ENCODE measurements around the gene RFX3. TPM values are rescaled to one million over a fixed set of nuclear protein-coding genes. Genes with fewer than 3 reads are reported as not detected.

Gene RFX3
- total RNA-seq, 1 donor from 2014 or later = 12.1 TPM

DNA sequence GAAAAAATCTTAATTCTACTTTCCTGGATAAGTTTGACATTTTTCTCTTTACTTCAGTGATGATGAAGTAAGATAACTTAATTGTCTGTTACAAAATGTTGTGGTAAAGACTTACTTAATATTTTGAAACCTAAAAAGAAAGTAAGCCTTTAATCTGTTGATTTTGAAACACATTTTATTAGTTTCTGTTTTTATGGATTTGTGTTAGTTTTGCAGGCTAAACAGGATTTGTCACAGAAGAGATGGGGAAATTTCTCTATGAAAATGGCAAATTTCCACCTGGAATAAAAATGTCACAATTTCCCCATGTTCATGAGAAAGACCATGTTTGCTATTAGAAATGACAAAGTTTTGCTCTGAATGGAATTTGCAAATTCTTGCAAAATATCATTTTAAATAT lies 237.1 kb downstream of the RFX3 start:
- no peak overlapping the region for H3K4me3 Mint-ChIP-seq (ENCODE audit: unreplicated experiment)
- DNase-seq (ENCODE audit: low read depth) = no peak
- TF ChIP-seq, protein P1, sequence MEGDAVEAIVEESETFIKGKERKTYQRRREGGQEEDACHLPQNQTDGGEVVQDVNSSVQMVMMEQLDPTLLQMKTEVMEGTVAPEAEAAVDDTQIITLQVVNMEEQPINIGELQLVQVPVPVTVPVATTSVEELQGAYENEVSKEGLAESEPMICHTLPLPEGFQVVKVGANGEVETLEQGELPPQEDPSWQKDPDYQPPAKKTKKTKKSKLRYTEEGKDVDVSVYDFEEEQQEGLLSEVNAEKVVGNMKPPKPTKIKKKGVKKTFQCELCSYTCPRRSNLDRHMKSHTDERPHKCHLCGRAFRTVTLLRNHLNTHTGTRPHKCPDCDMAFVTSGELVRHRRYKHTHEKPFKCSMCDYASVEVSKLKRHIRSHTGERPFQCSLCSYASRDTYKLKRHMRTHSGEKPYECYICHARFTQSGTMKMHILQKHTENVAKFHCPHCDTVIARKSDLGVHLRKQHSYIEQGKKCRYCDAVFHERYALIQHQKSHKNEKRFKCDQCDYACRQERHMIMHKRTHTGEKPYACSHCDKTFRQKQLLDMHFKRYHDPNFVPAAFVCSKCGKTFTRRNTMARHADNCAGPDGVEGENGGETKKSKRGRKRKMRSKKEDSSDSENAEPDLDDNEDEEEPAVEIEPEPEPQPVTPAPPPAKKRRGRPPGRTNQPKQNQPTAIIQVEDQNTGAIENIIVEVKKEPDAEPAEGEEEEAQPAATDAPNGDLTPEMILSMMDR (IDR thresholded peaks at IDR 0.05; ENCODE audit: insufficient read depth, low read depth, low read length) = no peak
- TF ChIP-seq EZH2 (IDR thresholded peaks at IDR 0.05; ENCODE audit: insufficient read depth, low read length) = no peak

DNA sequence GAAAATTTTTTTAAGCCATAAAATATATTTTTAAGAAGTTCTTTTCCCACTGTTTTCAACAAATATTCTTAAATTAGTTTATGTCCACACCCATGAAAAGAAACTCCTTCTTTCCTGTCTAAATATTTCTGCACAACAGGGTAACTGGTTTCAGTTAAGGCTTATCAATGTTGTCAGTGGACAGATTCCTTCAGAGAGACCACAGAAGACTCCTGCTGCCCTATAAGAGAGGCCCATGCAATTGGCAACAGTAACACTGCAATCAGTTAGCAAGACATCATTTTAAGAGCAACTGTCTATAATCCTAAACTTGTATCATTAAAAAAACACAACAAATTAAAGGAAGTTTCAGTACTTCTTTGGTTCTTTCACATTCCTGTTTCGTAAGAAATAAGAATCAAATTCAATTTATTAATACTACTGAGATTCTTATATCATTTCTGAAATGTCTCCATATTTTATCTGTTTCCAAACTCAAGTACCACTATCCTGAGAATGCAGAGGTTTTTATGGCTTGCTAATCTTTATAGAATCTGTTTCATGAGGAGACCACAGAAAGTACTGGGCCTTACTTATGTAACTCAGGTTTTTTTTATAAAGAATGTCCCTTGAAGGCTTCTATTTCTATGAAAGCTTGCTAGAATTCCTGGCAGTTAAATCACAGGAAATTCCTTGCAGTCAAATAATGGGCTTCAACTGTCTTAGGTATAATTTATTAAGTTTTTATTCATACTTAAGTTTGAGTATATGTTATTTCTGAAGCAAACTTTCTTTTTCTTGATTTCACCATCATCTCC lies 240.2 kb downstream of the RFX3 start:
- no peaks in the 10 kb centered on the region for H3K9me3 ChIP-seq (ENCODE audit: insufficient read depth, low read depth, low read length)
- peaks cover 2% of the 10 kb centered on the region for H3K4me1 Mint-ChIP-seq (ENCODE audit: low read depth, unreplicated experiment)
- peak; percentile 71 for DNase-seq (ENCODE audit: low read depth)
- H3K4me1 ChIP-seq (ENCODE audit: insufficient read depth, low read length) = no peaks in the 10 kb centered on the region
- no peak overlapping the region for H3K9ac ChIP-seq (ENCODE audit: low read length)
- no peak for FAIRE-seq
- TF ChIP-seq, protein P1 (IDR thresholded peaks at IDR 0.05; ENCODE audit: insufficient read depth, low read depth, low read length) = no peak
- no peak for TF ChIP-seq EZH2 (IDR thresholded peaks at IDR 0.05; ENCODE audit: insufficient read depth, low read length)
- no peaks in the 10 kb centered on the region for H3K36me3 ChIP-seq (ENCODE audit: insufficient read depth, low read length)
- no peak overlapping the region for H3K4me3 Mint-ChIP-seq (ENCODE audit: unreplicated experiment)
- H3K4me3 ChIP-seq (ENCODE audit: insufficient read depth, low read depth, low read length) = no peak overlapping the region
- H2AFZ ChIP-seq (ENCODE audit: low read depth, low read length) = no peak overlapping the region
- H3K36me3 Mint-ChIP-seq (ENCODE audit: low read depth, unreplicated experiment) = peaks cover 17% of the 10 kb centered on the region
- H3K27ac Mint-ChIP-seq (ENCODE audit: unreplicated experiment) = no peak overlapping the region
- no peak overlapping the region for H3K4me2 ChIP-seq (ENCODE audit: low read length)
- peaks cover 5% of the 10 kb centered on the region for H3K9me3 Mint-ChIP-seq (ENCODE audit: unreplicated experiment)
- no peak overlapping the region for H3K27ac ChIP-seq (ENCODE audit: low read depth, low read length)
- H3K79me2 ChIP-seq (ENCODE audit: insufficient read depth, low read length) = no peaks in the 10 kb centered on the region
- no peaks in the 10 kb centered on the region for H3K27me3 Mint-ChIP-seq (ENCODE audit: low read depth, unreplicated experiment)
- H4K20me1 ChIP-seq (ENCODE audit: insufficient read depth, low read length) = no peaks in the 10 kb centered on the region
- no peaks in the 10 kb centered on the region for H3K27me3 ChIP-seq (ENCODE audit: insufficient read depth, low read length)

More for the DNA sequence above, 237.1 kb downstream of the RFX3 start:
- Histone ChIP-seq H3K27me3 (ENCODE audit: insufficient read depth, low read length) (no peaks in the 10 kb centered on the region), H3K9me3 (ENCODE audit: insufficient read depth, low read depth, low read length) (no peaks in the 10 kb centered on the region), H3K4me1 (ENCODE audit: insufficient read depth, low read length) (no peaks in the 10 kb centered on the region), H3K27ac (ENCODE audit: low read depth, low read length) (no peak overlapping the region), H4K20me1 (ENCODE audit: insufficient read depth, low read length) (no peaks in the 10 kb centered on the region), H3K36me3 (ENCODE audit: insufficient read depth, low read length) (no peaks in the 10 kb centered on the region), H2AFZ (ENCODE audit: low read depth, low read length) (no peak overlapping the region), H3K4me2 (ENCODE audit: low read length) (no peak overlapping the region), H3K79me2 (ENCODE audit: insufficient read depth, low read length) (no peaks in the 10 kb centered on the region), H3K9ac (ENCODE audit: low read length) (no peak overlapping the region), H3K4me3 (ENCODE audit: insufficient read depth, low read depth, low read length) (no peak overlapping the region)
- Mint-ChIP-seq H3K36me3 (ENCODE audit: low read depth, unreplicated experiment) (peaks cover 26% of the 10 kb centered on the region), H3K27me3 (ENCODE audit: low read depth, unreplicated experiment) (no peaks in the 10 kb centered on the region), H3K9me3 (ENCODE audit: unreplicated experiment) (peaks cover 5% of the 10 kb centered on the region), H3K27ac (ENCODE audit: unreplicated experiment) (no peak overlapping the region), H3K4me1 (ENCODE audit: low read depth, unreplicated experiment) (peaks cover 2% of the 10 kb centered on the region)
- no peak for FAIRE-seq

DNA sequence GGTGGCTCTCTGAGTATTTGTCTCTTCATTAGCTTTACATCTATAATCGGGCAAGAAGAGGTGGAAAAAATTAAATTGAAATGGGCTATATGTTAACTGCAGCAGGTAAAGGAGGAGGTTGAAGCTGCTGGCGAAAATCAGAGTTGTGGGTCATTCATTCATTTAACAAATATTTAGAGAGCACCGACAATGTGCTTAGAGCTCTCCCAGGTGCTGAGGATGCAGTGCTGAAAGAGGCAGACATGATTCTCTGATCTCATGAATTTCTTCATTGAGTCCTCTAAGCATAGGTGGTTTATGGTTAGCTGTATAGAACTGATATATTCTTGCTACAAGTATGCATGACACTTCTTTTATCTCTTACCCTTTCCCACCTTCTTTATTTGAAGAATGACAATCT lies 243.4 kb downstream of the RFX3 start:
- no peaks in the 10 kb centered on the region for H3K36me3 ChIP-seq (ENCODE audit: insufficient read depth, low read length)
- peaks cover 8% of the 10 kb centered on the region for H3K36me3 Mint-ChIP-seq (ENCODE audit: low read depth, unreplicated experiment)
- no peak for DNase-seq (ENCODE audit: low read depth)
- H2AFZ ChIP-seq (ENCODE audit: low read depth, low read length) = no peak overlapping the region
- TF ChIP-seq EZH2 (IDR thresholded peaks at IDR 0.05; ENCODE audit: insufficient read depth, low read length) = no peak
- TF ChIP-seq, protein P1 (IDR thresholded peaks at IDR 0.05; ENCODE audit: insufficient read depth, low read depth, low read length) = no peak
- H3K27me3 ChIP-seq (ENCODE audit: insufficient read depth, low read length) = no peaks in the 10 kb centered on the region
- no peak overlapping the region for H3K27ac ChIP-seq (ENCODE audit: low read depth, low read length)
- peaks cover 1% of the 10 kb centered on the region for H3K9me3 Mint-ChIP-seq (ENCODE audit: unreplicated experiment)
- no peaks in the 10 kb centered on the region for H4K20me1 ChIP-seq (ENCODE audit: insufficient read depth, low read length)
- no peaks in the 10 kb centered on the region for H3K27me3 Mint-ChIP-seq (ENCODE audit: low read depth, unreplicated experiment)
- no peak overlapping the region for H3K27ac Mint-ChIP-seq (ENCODE audit: unreplicated experiment)
- no peaks in the 10 kb centered on the region for H3K9me3 ChIP-seq (ENCODE audit: insufficient read depth, low read depth, low read length)
- no peak for FAIRE-seq
- no peak overlapping the region for H3K4me3 ChIP-seq (ENCODE audit: insufficient read depth, low read depth, low read length)
- no peaks in the 10 kb centered on the region for H3K79me2 ChIP-seq (ENCODE audit: insufficient read depth, low read length)
- no peaks in the 10 kb centered on the region for H3K4me1 ChIP-seq (ENCODE audit: insufficient read depth, low read length)
- no peak overlapping the region for H3K4me3 Mint-ChIP-seq (ENCODE audit: unreplicated experiment)
- H3K9ac ChIP-seq (ENCODE audit: low read length) = no peak overlapping the region
- peaks cover 2% of the 10 kb centered on the region for H3K4me1 Mint-ChIP-seq (ENCODE audit: low read depth, unreplicated experiment)
- H3K4me2 ChIP-seq (ENCODE audit: low read length) = no peak overlapping the region

Measured in astrocyte (in vitro differentiated cells and primary cell).